Middle frontal gyrus (tissue), 1 donor: ENCODE data around the gene R3HDM4.

Experiments used
- DNase-seq: peaks from one replicate; pipeline ENCODE4 v3.0.0-alpha.2; 2015; ENCODE audit warnings: low spot score; ENCODE audit errors: extremely low spot score

R3HDM4 gene

GRCh38 chr19:947707-948539, 34.9 kb upstream of the R3HDM4 start:
- no peak for DNase-seq

DNA sequence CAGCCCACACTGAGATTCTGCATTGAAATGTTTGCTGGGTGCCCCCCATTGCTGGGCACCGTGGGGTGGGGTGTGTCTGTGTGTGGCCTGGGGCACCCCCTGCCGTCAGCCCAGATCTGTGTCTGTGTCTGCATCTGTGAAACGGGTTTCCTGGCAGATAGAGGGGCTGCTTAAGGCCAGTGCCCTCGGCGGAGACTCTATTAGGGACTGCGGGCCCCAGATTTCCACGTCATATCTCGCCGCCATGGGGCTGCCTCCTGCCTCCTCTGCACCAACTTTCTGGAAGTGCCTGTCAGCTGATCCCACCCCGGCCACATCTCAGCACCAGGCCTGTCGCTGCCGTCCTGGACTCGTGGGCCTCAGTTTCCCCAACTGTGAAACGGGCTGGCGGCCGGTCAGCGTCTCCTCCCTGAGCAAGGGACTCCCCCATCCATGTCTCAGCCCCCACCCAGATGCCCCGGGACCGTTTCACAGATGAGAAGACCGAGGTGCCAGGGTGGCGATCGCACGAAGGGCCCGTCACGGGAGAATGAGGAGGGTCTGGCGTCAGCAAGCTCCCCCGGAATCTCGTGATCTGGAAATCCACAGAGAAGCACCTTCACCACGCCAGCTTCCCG, 34.2 kb upstream of the R3HDM4 start:
- no peak for DNase-seq

- DNase-seq = no peak
Observed at GRCh38 chr19:945401-946252, 32.6 kb upstream of the R3HDM4 start.

- no peak for DNase-seq
Observed at GRCh38 chr19:944663-945241, 31.7 kb upstream of the R3HDM4 start.

DNA sequence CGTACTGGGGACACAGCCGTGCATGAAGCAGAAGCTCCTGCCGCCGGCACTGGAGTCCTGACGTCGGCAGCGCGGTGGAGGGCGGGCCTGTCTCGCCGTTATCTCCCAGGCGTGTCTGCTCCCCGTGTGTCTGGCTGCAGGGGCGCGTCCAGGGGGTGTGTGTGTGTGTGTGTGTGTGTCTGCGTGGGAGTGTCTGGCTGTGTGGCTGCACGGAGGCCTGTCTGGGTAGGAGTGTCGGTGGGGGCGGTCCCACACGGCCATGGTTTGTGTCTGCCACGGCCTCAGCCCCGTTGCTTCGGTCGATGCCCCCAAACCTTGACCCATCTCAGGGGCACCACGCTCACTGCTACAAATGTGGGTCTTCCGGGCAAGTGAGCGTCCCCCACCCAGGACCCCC, 31.1 kb upstream of the R3HDM4 start:
- no peak for DNase-seq

GRCh38 chr19:943551-944170, 30.6 kb upstream of the R3HDM4 start:
- no peak for DNase-seq

DNA sequence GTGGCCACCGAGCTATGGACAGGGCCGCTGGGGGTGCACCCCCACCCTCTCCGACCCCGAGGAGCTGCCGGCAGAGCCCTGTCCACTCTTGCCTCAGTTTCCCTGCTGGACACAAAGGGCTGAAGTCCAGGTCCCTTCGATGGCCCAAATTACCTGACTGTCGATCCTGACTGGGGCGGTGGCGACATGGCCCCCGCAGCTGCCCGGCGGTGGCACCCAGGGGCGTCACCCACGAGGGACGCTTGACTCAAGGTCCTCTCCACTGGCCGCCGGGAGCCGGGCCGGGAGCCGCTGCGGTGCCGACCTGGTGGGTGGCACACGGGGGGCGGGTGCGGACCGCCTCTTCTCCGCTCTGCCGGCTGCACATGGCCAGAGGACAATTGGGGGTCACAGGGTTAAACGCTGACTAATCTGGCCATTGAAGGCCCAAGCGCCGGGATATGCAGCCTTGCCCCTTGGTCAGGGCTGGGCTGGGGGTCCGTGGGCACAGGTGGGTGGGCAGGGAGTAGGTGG, 29.2 kb upstream of the R3HDM4 start:
- no peak for DNase-seq

GRCh38 chr19:941292-942132, 28.5 kb upstream of the R3HDM4 start:
- no peak for DNase-seq

DNA sequence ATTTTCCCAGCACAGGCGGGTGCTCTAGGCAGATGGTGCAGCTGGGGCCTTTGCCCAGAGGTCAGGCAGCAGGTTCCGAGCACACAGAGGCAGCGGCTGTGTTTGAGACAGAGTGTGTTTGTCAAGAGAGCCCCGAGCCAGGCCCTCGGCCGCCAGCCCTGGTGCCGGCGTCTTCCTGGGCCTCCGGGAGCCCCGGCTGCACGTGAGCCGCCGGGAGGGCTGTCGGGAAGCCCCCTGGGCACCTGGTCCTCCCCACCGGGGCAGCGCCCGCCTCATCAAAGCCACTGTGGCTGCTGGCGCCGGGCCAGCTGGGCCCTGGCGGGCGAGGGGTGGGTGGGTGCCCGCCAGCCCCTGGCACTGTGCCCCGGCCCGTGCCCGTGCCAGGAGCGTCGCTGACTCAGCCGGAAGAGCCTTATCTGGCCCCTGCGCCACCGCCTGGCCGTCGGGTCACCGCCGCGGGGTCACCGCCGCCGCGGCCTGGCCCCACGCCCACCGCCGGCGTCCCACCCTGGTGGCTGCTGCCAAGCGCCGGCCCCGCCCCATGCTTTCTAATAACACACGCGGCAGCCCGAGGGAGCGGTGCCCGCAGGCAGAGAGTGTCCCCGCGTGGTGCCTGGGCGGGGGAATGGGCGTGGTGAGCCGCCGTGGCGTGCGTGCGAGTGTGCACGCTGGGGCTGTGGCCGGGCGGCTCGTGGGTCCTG, 27.7 kb upstream of the R3HDM4 start:
- DNase-seq = no peak

DNA sequence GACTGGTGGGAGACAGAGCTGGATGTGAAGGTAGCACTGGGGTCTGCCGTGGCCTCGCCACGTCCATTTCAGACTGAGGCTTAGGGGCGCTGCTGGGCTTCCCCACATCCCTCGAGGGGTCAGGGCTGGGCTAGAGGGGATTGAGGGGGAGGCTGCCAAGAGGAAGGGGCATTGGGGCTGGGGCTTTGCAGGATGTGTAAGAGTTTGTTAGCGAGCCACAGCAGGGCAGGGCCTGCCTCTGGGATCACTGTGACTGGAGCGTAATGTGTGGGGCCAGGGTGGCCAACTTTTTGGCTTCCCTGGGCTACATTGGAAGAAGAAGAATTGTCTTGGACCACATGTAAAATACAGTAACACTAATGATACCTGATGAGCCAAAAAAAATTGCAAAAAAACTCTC, 26.9 kb upstream of the R3HDM4 start:
- DNase-seq = no peak

DNA sequence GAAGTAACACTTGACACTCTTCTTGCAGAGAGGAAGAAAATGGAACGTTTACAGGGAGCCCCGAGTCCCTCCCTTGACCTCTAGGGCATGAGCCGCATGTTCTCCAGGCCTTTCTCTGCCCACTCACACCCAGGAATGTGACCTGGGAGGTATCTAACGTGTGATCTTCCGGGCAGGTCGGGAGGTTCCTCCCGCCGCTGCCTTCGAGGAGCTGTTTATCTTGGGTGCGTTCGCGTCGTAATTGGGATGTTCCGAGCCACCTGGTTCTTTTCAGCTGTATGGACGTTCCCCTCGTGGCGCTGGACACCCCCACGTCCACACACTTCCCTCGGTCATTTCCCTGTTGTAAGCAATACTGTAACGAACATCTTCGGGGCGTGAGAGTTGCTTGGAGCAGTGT, 26.4 kb upstream of the R3HDM4 start:
- no peak for DNase-seq

DNA sequence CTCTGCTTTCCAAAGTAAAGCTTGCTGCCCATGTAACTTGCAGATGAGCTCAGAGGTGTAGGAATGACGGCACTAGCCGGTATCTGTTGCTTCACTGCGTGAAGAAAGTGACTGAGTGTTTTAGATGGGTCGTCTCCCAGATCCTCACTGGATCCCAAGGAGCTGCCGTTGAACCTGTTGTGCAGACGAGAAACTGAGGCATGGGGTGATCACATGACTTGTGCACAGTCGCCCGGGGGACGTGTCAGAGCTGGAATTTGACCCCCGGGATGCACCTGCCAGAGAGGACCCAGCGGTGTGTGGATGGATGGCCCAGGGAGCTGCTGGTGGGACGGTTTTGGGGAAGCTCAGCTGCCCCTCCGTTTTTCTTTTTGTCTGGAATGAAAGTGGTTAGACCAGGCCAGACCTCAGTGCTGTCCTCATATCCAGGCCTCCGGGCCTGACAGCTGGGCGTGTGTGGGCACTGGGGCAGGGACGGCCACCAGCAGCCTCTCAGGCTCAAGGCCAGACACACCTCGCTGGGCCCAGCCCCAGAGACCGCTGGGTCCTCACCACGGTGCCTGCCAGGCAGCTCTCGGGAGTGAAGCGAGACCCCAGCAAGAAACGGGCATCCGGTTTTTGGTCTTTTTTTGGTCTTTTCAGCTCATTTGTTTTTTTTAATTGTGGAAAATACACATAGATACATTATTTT, 25.4 kb upstream of the R3HDM4 start:
- DNase-seq = no peak

GRCh38 chr19:937259-937694, 24.3 kb upstream of the R3HDM4 start:
- no peak for DNase-seq

GRCh38 chr19:936175-936546, 23.1 kb upstream of the R3HDM4 start:
- DNase-seq = no peak

DNA sequence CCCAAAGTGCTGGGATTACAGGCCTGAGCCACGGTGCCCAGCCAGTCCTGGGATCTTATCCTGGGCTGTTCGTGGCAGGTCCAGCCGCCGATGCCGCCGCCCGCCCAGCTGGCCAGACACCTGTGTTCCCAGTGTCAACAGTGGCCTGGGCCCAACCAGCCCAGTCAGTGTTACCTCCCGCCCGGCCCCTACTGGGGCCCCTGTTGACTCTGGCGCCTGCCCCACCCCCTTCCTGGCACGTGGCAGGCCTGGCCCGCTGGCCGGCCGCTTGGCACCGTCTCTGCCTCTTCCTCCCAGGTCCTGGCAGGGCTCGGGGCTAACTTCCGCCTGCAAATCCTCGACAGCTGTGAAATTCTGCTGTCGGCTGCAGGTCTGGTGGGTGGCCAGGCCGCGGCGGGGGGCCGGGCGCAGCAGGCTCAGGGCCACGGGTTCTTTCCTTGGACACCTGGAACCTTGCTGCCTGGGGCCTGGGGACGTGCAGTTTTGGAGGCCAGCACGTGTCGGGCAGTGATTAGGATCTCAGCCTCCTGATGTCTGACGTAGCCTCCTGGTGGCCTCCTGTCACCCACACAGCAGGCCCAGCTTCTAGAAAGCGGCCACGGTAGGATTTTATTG, 22.0 kb upstream of the R3HDM4 start:
- no peak for DNase-seq

- DNase-seq = no peak
Observed at GRCh38 chr19:934197-934840, 21.3 kb upstream of the R3HDM4 start.

DNA sequence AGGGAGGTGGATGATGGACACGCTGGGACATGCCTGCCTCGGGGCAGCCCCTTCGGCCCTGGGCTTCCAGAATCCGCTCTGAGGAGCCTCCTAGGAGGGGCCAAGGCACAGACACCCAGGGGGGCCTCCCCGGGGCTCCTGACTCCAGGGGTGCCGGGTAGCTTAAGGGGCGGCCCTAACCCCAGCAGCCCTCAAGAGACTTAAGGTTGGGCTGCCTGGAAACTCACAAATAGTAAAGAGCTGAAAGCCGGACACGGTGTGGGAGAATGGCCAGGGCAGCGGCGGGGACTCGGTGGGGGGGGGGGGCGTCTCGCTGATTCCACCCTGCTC, 20.5 kb upstream of the R3HDM4 start:
- no peak for DNase-seq
